Endothelial cell of coronary artery (primary cell): ENCODE data around the gene TLE5. TPM values are rescaled to one million over a fixed set of nuclear protein-coding genes. Genes with fewer than 3 reads are reported as not detected.

Experiments used
- total RNA-seq: library from RNA; depleted of rRNA; stranded (reverse); fragments of >200 nt; gene quantifications from 2 replicates; pipeline ENCODE4 v1.2.3, GENCODE V29; 2014

The TLE5 gene, protein sequence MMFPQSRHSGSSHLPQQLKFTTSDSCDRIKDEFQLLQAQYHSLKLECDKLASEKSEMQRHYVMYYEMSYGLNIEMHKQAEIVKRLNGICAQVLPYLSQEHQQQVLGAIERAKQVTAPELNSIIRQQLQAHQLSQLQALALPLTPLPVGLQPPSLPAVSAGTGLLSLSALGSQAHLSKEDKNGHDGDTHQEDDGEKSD
- 148 and 183 TPM in 2 replicates for total RNA-seq

DNA sequence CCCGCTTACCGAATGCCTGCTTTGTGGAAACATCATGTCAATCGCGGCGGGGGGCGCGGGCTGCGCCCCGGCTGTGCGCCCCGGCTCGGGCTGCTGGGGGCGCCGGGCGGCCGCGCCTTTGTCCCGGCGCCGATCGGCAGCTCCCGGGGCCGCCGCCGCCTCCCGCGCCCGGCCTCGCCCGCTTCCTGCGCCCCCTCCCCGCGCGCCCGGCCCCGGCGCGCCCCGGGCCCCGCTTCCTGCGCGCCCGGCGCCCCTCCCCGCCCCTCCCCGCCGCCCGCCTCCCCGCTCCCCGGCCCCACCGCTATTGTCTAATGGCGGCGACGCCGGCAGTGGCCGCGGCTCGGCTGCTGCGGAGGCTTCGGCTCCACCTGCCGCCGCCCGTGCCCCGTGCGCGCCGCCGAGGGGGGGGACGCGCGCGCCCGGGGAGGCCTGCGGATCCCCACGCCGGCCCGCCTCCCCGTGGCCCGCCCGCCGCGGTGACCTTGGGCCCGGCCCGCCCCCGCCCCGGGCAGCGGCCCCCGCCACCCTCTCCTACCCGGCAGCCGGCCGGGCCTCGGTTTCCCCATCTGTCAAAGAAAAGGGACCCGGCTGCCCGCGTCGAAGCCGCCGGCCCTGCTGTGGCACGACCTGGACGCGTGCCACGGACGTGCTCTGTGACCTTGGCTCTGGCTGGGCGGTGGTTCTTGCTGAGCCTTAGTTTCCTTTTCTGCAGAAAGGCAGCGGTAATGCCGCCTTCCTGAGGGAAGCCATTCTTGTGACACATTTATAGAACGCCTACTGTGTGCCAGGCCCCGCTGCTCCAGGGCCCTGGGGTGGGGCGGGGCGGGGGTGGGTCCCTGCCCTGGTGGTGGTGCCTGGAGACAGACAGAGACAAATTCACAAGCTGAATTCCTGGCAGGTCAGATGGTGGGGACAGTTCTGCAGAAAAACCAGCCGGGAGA, at the start of gene TLE5:
TSS of gene TLE5 (minus strand) at position 331 of the 941 bp plus-strand sequence. CDS start at position 36, 295 bp downstream.

DNA sequence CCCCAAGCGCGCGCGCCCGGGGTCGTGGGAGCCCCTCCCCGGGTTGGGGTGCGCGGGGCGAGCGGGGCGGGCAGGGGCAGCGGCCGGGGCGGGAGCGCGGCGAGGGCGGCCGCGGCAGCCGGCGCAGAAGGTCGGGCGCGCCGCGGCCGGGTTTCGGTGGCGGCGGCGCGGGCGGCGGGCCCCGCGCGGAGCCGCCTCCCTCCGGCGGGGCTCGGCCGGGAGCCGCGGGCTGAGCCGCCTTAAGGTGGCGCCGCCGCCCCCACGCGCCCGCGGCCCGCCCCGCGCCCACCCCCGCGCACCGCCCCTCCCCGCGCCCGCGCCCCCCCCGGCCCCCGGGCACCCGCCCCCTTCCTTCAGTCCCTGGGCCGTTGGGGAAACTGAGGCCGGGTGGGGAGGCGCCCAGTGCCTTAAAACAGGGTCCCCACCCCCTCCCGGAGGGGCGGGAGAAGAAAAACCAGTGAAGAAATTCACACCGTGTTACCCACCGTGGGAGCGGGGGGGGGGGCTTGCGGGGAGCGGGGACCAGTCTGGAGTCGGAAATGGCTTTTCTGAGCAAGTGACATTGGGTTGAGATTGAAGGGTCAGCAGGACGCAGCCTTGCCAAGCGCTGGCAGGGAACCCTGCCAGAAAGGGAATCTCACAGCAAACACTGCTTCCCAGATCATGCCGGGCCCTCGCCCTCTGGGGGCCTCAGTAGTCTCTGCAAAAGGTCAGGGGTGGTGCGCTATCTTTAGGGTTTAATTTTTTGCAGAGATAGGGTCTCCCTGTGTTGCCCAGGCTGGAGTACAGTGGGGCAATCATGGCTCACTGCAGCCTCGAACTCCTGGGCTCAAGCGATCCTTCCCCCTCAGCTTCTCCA, 33.0 kb downstream of the TLE5 start, which contains the start of gene TLE2:
TSS of gene TLE2 (minus strand) at position 216 of the 859 bp plus-strand sequence. CDS start 376 bp downstream, outside the sequence.

Other genes starting within 250 kb of the TLE5 start
- 2.3 and 2.9 TPM in 2 replicates for gene ZNF554, start 242.6 kb downstream of the TLE5 start, total RNA-seq
- gene ZNF555, start 221.0 kb downstream of the TLE5 start, total RNA-seq: 4.4 and 5.4 TPM in 2 replicates
- gene ZNF556, start 195.2 kb downstream of the TLE5 start, total RNA-seq: not detected in 2 replicates
- 4.4 and 4.6 TPM in 2 replicates for gene ZNF57, start 161.6 kb downstream of the TLE5 start, total RNA-seq
- gene ZNF77, start 117.5 kb downstream of the TLE5 start, total RNA-seq: 7.6 and 10.4 TPM in 2 replicates
- gene TLE6, start 84.9 kb downstream of the TLE5 start, total RNA-seq: 0.99 and 4.5 TPM in 2 replicates
- 11.8 and 47.5 TPM in 2 replicates for gene TLE2, start 33.2 kb downstream of the TLE5 start, total RNA-seq
- 84.1 and 92.1 TPM in 2 replicates for gene GNA11, start 31.9 kb upstream of the TLE5 start, total RNA-seq
- gene GNA15, start 73.5 kb upstream of the TLE5 start, total RNA-seq: under 0.01 TPM in 1 of 2 replicates, not detected in the other
- gene S1PR4, start 116.3 kb upstream of the TLE5 start, total RNA-seq: 0.47 and 1.1 TPM in 2 replicates
- gene NCLN, start 123.4 kb upstream of the TLE5 start, total RNA-seq: 50.9 and 60.7 TPM in 2 replicates
- not detected in 2 replicates for gene CELF5, start 162.2 kb upstream of the TLE5 start, total RNA-seq